Brain microvascular endothelial cell (primary cell): ENCODE results near the gene TBATA.

Experiments used
- DNase-seq: peaks from one replicate; pipeline ENCODE4 v3.0.0-alpha.2; 2020
- H3K27ac ChIP-seq: fragments of 250-450 bp; sonication (Bioruptor Pico); 2 replicates; pipeline ENCODE4 v1.5.1; 2020; ENCODE audit warnings: mild to moderate bottlenecking, moderate library complexity
- H3K27me3 ChIP-seq: fragments of 250-450 bp; sonication (Bioruptor Pico); replicated peaks from 2 replicates; pipeline ENCODE4 v1.5.1; 2020; ENCODE audit warnings: mild to moderate bottlenecking
- H3K36me3 ChIP-seq: fragments of 250-450 bp; sonication (Bioruptor Pico); replicated peaks from 2 replicates; pipeline ENCODE4 v1.5.1; 2020; ENCODE audit warnings: mild to moderate bottlenecking
- H3K4me3 ChIP-seq: 2 replicates; pipeline ENCODE4 v1.5.1; 2011; ENCODE audit warnings: low read depth, mild to moderate bottlenecking, control low read depth, low read length, moderate library complexity
- CTCF ChIP-seq: IDR thresholded peaks from 2 replicates; pipeline ENCODE4 v1.5.1; 2011; ENCODE audit warnings: low read depth, mild to moderate bottlenecking, moderate library complexity, low read length, control low read depth, inconsistent platforms; ENCODE audit errors: missing control alignments
- in situ Hi-C: cut with HindIII; loops from 2 replicates; pipeline ENCODE4 v1.10.0; 2017; ENCODE audit warnings: low sequenced_read_pairs, low pct_ligation_motif_present

TBATA gene

GRCh38 chr10:70805619-70806215 is 20.5 kb upstream of the TBATA start:
- no peaks in the 10 kb centered on the region for H3K27me3 ChIP-seq
- no peak for TF ChIP-seq CTCF
- H3K27ac ChIP-seq = no peak overlapping the region
- H3K36me3 ChIP-seq = no peaks in the 10 kb centered on the region
- no peak overlapping the region for H3K4me3 ChIP-seq
- no peak for DNase-seq
- in situ Hi-C loops = no loop called here

GRCh38 chr10:70804421-70804808 is 19.2 kb upstream of the TBATA start:
- Histone ChIP-seq H3K27ac (no peak overlapping the region), H3K36me3 (no peaks in the 10 kb centered on the region), H3K4me3 (no peak overlapping the region), H3K27me3 (no peaks in the 10 kb centered on the region)
- TF ChIP-seq CTCF = no peak
- no peak for DNase-seq
- in situ Hi-C loops = no loop called here

GRCh38 chr10:70803775-70804420 is 18.7 kb upstream of the TBATA start:
- no peak for TF ChIP-seq CTCF
- Histone ChIP-seq H3K36me3 (no peaks in the 10 kb centered on the region), H3K27me3 (no peaks in the 10 kb centered on the region), H3K27ac (no peak overlapping the region), H3K4me3 (no peak overlapping the region)
- in situ Hi-C loops = no loop called here
- DNase-seq = no peak

GRCh38 chr10:70801854-70802253 is 16.7 kb upstream of the TBATA start:
- no peak for TF ChIP-seq CTCF
- no peak overlapping the region for H3K27ac ChIP-seq
- H3K4me3 ChIP-seq = no peak overlapping the region
- no peak for DNase-seq
- H3K36me3 ChIP-seq = no peaks in the 10 kb centered on the region
- in situ Hi-C loops = no loop called here
- H3K27me3 ChIP-seq = no peaks in the 10 kb centered on the region

- Histone ChIP-seq H3K27ac (no peak overlapping the region), H3K4me3 (no peak overlapping the region), H3K27me3 (no peaks in the 10 kb centered on the region), H3K36me3 (no peaks in the 10 kb centered on the region)
- no peak for DNase-seq
- in situ Hi-C loops = no loop called here
- no peak for TF ChIP-seq CTCF
These were observed 13.9 kb upstream of the TBATA start for GRCh38 chr10:70799124-70799523.

GRCh38 chr10:70797840-70798239 is 12.7 kb upstream of the TBATA start:
- Histone ChIP-seq H3K27ac (no peak overlapping the region), H3K27me3 (no peaks in the 10 kb centered on the region), H3K4me3 (no peak overlapping the region), H3K36me3 (no peaks in the 10 kb centered on the region)
- DNase-seq = no peak
- TF ChIP-seq CTCF = no peak
- in situ Hi-C loops = no loop called here
